OCI-M2 (cell line): ENCODE data around the gene NUP210L.

ENCODE experiments used
- DNase-seq: peaks from one replicate; lab custom pipeline; 2025; ENCODE audit not compliant: unreplicated experiment; lab: John Stamatoyannopoulos, UW

The NUP210L gene

GRCh38 chr1:153945795-153946621 is 208.9 kb downstream of the NUP210L start:
- no peak for DNase-seq

GRCh38 chr1:153945131-153945794 is 209.6 kb downstream of the NUP210L start:
- no peak for DNase-seq

- no peak for DNase-seq
Observed at GRCh38 chr1:153944827-153945117, 210.1 kb downstream of the NUP210L start.

- no peak for DNase-seq
Observed at GRCh38 chr1:153944005-153944826, 210.7 kb downstream of the NUP210L start.

- no peak for DNase-seq
Observed at GRCh38 chr1:153942766-153943549, 211.9 kb downstream of the NUP210L start.
